HepG2 (cell line): ENCODE data around the gene RPL6. TPM values are rescaled to one million over a fixed set of nuclear protein-coding genes. Genes with fewer than 3 reads are reported as not detected.

ENCODE experiments used
- ATAC-seq: fragments of 200-7000 bp; cut with Tn5 transposase; 3 replicates; pipeline ENCODE4 v1.9.1; 2020; ENCODE audit warnings: mild to moderate bottlenecking, moderate library complexity
- BruUV-seq: library from RNA; stranded (reverse); fragments of 400-500 nt; replicated peaks from 2 replicates; lab custom pipeline; 2021; lab: Mats Ljungman, UMichigan
- CTCF ChIA-PET: fragments of 300-600 bp; formaldehyde crosslinking; extraction: SDS; loops from one replicate; lab custom pipeline; 2021; ENCODE audit warnings: low total read pairs, inconsistent platforms, low intra/inter-chr PET ratio; lab: Yijun Ruan, JAX
- POLR2A ChIA-PET: fragments of 350-600 bp; sonication (Branson Sonifier 250); formaldehyde crosslinking; loops from one replicate; lab custom pipeline; 2020; ENCODE audit warnings: antibody characterized with exemption, inconsistent platforms; lab: Yijun Ruan, JAX
- DNase-seq: peaks from one replicate; pipeline ENCODE4 v3.0.0-alpha.2; 2015; ENCODE audit warnings: low spot score
- FAIRE-seq: peaks from 3 replicates; lab custom pipeline; 2011; peaks lifted over from hg19 to GRCh38; lab: Jason Lieb, UNC
- H2AFZ ChIP-seq: one replicate; pipeline ENCODE4 v1.6.1; 2011; ENCODE audit warnings: low read length, inconsistent platforms
- H3K27ac ChIP-seq: fragments of 300-600 bp; 3 replicates; pipeline ENCODE4 v1.8.0; 2011; ENCODE audit warnings: mixed run types, mild to moderate bottlenecking, mixed read lengths, low read length, inconsistent platforms; ENCODE audit not compliant: insufficient read depth; ENCODE audit errors: extremely low read length
- H3K27me3 ChIP-seq, 2 experiments: fragments of 200-600 bp in 1 of 2; 2 replicates in 1 of 2; 3 replicates in 1 of 2; pipeline versions ENCODE4 v1.6.0 to v1.8.0; 2011; ENCODE audit warnings: low read length in 2 of 2, mild to moderate bottlenecking in 2 of 2, moderate library complexity in 2 of 2, inconsistent platforms in 1 of 2; ENCODE audit not compliant: insufficient read depth in 2 of 2, control insufficient read depth in 1 of 2
- H3K36me3 ChIP-seq, 2 experiments: fragments of 200-600 bp in 1 of 2; replicated peaks in 1 of 2; 2 replicates in 1 of 2; 3 replicates in 1 of 2; pipeline versions ENCODE4 v1.5.1 to v1.8.0; 2011; ENCODE audit warnings: low read length in 2 of 2, inconsistent platforms in 1 of 2; ENCODE audit not compliant: insufficient read depth in 2 of 2, control insufficient read depth in 1 of 2
- H3K4me1 ChIP-seq: 2 replicates; pipeline ENCODE4 v1.5.1; 2012; ENCODE audit warnings: low read length, inconsistent platforms; ENCODE audit not compliant: insufficient read depth
- H3K4me2 ChIP-seq: 2 replicates; pipeline ENCODE4 v1.6.0; 2011; ENCODE audit warnings: low read depth, low read length, inconsistent platforms
- H3K4me3 ChIP-seq, 3 experiments: fragments of 200-600 bp in 1 of 3; sonication (generic), shearing (Covaris generic) in 1 of 3; replicated peaks in 1 of 3; 2 replicates each; pipeline ENCODE4 v1.5.1; 2011 to 2016; ENCODE audit warnings: low read length in 3 of 3, inconsistent platforms in 2 of 3, low read depth in 2 of 3, mild to moderate bottlenecking in 2 of 3, control low read depth in 1 of 3, mixed read lengths in 1 of 3; ENCODE audit not compliant: insufficient read depth in 1 of 3
- H3K79me2 ChIP-seq: one replicate; pipeline ENCODE4 v1.6.1; 2011; ENCODE audit warnings: low read length, inconsistent platforms; ENCODE audit not compliant: insufficient read depth
- H3K9ac ChIP-seq: 2 replicates; pipeline ENCODE4 v1.6.0; 2011; ENCODE audit warnings: mild to moderate bottlenecking, low read depth, low read length, inconsistent platforms; ENCODE audit not compliant: insufficient read depth
- H3K9me3 ChIP-seq: 2 replicates; pipeline ENCODE4 v1.5.1; 2012; ENCODE audit warnings: mild to moderate bottlenecking, low read length
- H4K20me1 ChIP-seq: 2 replicates; pipeline ENCODE4 v1.6.0; 2011; ENCODE audit warnings: inconsistent platforms, mild to moderate bottlenecking, low read length, moderate library complexity; ENCODE audit not compliant: insufficient read depth
- GATA4 ChIP-seq: sonication (generic); IDR thresholded peaks from 2 replicates; pipeline ENCODE4 v1.6.1; 2016; ENCODE audit warnings: antibody characterized with exemption, low read depth, borderline replicate concordance
- MAFK ChIP-seq, 2 experiments: IDR thresholded peaks in 1 of 2; conservative IDR thresholded peaks in 1 of 2; 2 replicates each; pipeline ENCODE4 v1.6.1; 2011; ENCODE audit warnings: improper control_type of control experiment in 2 of 2, low read length in 2 of 2
- POLR2AphosphoS5 ChIP-seq: IDR thresholded peaks from 2 replicates; pipeline ENCODE4 v1.6.1; 2012; ENCODE audit warnings: low read depth, low read length
- SATB2 ChIP-seq: sonication (generic); formaldehyde crosslinking; IDR thresholded peaks from 2 replicates; pipeline ENCODE4 v1.5.0; 2020; ENCODE audit warnings: missing genetic modification reagents
- SMC3 ChIP-seq: IDR thresholded peaks from 2 replicates; pipeline ENCODE4 v1.6.1; 2011; ENCODE audit warnings: low read length, improper control_type of control experiment
- SP140L ChIP-seq: sonication (generic); formaldehyde crosslinking; IDR thresholded peaks from 2 replicates; pipeline ENCODE4 v1.4.0; 2020; ENCODE audit warnings: missing genetic modification reagents, borderline replicate concordance
- ZNF432 ChIP-seq: sonication (generic); formaldehyde crosslinking; IDR thresholded peaks from 2 replicates; pipeline ENCODE4 v1.5.0; 2020; ENCODE audit warnings: missing genetic modification reagents, mild to moderate bottlenecking, borderline replicate concordance
- ZNF556 ChIP-seq: sonication (generic); formaldehyde crosslinking; IDR thresholded peaks from 2 replicates; pipeline ENCODE4 v1.4.0; 2020; ENCODE audit warnings: mild to moderate bottlenecking, missing genetic modification reagents, borderline replicate concordance
- ZNF589 ChIP-seq: sonication (generic); formaldehyde crosslinking; conservative IDR thresholded peaks from 2 replicates; pipeline ENCODE4 v1.8.0; 2022; ENCODE audit warnings: mild to moderate bottlenecking, moderate library complexity, missing genetic modification reagents
- ZNF720 ChIP-seq: sonication (generic); formaldehyde crosslinking; IDR thresholded peaks from 2 replicates; pipeline ENCODE4 v1.4.0; 2020; ENCODE audit warnings: missing genetic modification reagents
- WGBS: methylation state at CpG from one replicate; pipeline ENCODE4 v1.1.6; 2017; ENCODE audit warnings: low lambda C conversion rate; 5-methylcytosine and 5-hydroxymethylcytosine counted together
- in situ Hi-C: cut with HindIII; loops from 2 replicates; pipeline ENCODE4 v1.10.0; 2017; ENCODE audit warnings: low pct_unique_long_range_greater_than_20kb; ENCODE audit not compliant: extremely low pct_ligation_motif_present
- intact Hi-C: fragments of 100-400 bp; cut with micrococcal nuclease; formaldehyde crosslinking; loops from one replicate; pipeline ENCODE4 v1.10.0; 2022; ENCODE audit not compliant: unreplicated experiment
- polyA plus RNA-seq, 8 experiments: library from polyadenylated mRNA; depleted of rRNA in 3 of 8; stranded (reverse) in 7 of 8; unstranded in 1 of 8; fragments of >200 nt; fragmentation: Illumina TruSeq in 4 of 8; extraction: Trizol in 4 of 8; gene quantifications; 2 replicates each; pipeline versions ENCODE4 v1.2.1 to v1.2.3, GENCODE V29; 2011 to 2016; ENCODE audit warnings: low read depth in 4 of 8, missing spikeins in 1 of 8, mixed read lengths in 1 of 8; ENCODE audit not compliant: insufficient read depth in 1 of 8
- total RNA-seq, 5 experiments: library from RNA; depleted of rRNA; stranded (reverse); fragments of >200 nt; fragmentation: Illumina TruSeq; extraction: Trizol; gene quantifications; 2 replicates each; pipeline ENCODE4 v1.2.3, GENCODE V29; 2016; ENCODE audit warnings: low read depth in 1 of 5
- TF ChIP-seq, protein P1 (sequence below): sonication (generic); formaldehyde crosslinking; IDR thresholded peaks from 2 replicates; pipeline ENCODE4 v1.8.1; 2023; ENCODE audit warnings: mild to moderate bottlenecking, moderate library complexity, missing genetic modification reagents
- TF ChIP-seq, protein P2 (sequence below): sonication (generic); formaldehyde crosslinking; IDR thresholded peaks from 2 replicates; pipeline ENCODE4 v1.8.0; 2022; ENCODE audit warnings: missing genetic modification reagents, mild to moderate bottlenecking, moderate library complexity, borderline replicate concordance
- TF ChIP-seq, protein P3 (sequence below), 2 experiments: fragments of 450-650 bp in 1 of 2; sonication (generic) in 1 of 2; formaldehyde crosslinking; IDR thresholded peaks; 2 replicates each; pipeline versions ENCODE4 v1.5.0 to v1.8.0; 2020 to 2022; ENCODE audit warnings: mild to moderate bottlenecking in 1 of 2, missing genetic modification reagents in 1 of 2
- TF ChIP-seq, protein P4 (sequence below): conservative IDR thresholded peaks from 2 replicates; pipeline ENCODE4 v1.6.1; 2018; ENCODE audit warnings: missing genetic modification reagents

Gene RPL6
- total and polyA plus RNA-seq, 2 of the 13 experiments (the other 11 are each of a cell fraction or from before 2014, with no cell fraction given), result 1,551 to 1,719 TPM

DNA sequence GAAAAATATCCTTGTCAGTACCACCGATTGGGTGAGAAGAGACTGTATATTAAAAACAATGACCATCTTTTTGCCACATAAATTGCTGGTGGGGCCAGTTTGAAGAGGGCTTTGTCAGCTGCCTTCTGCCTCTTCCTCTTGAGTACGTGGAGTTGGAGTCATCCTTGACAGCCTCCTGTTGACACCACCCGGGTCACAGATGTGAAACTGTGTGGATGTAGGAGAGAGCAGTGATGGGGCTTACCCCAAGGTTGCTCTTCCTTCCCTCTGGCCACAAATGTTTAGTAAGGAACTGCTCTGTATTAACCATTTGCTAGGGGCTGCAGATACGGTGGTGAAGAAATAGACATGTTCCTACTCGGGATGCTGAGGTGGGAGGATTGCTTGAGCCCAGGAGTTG, 21.5 kb upstream of the RPL6 start:
- Histone ChIP-seq H3K9ac (no peak overlapping the region), H3K4me2 (no peak overlapping the region), H3K79me2 (peaks cover 42% of the 10 kb centered on the region), H3K9me3 (no peaks in the 10 kb centered on the region), H3K27me3 (no peaks in the 10 kb centered on the region), H3K36me3 (peaks cover 0 to 14% of the 10 kb centered on the region in 2 experiments; a peak in 4 of 5 replicates), H3K27ac (no peak overlapping the region), H3K4me1 (peaks cover under 1% of the 10 kb centered on the region; the same call in 1 of the 2 replicates), H3K4me3 (no peak overlapping the region), H4K20me1 (peaks cover 2% of the 10 kb centered on the region; the same call in 1 of the 2 replicates), H2AFZ (no peak overlapping the region)
- intact Hi-C loops (no loop called here), in situ Hi-C loops (no loop called here)
- DNase-seq (no peak), FAIRE-seq (no peak), ATAC-seq (no peak)
- 100% methylated on average over 5 of the region's 5 CpGs for WGBS
- no TSS peak for BruUV-seq
- TF ChIP-seq SP140L (no peak), SMC3 (no peak), GATA4 (no peak), ZNF556 (CRISPR knock-in tag) (no peak), SATB2 (CRISPR knock-in tag) (no peak), MAFK (conservative IDR thresholded peaks at IDR 0.05 in 1 of 2, IDR thresholded peaks at IDR 0.05 in 1 of 2; ENCODE audit: low read length in 2 of 2) (no peak), POLR2AphosphoS5 (no peak), ZNF432 (CRISPR knock-in tag) (no peak), ZNF589 (CRISPR knock-in tag) (no peak), ZNF720 (no peak)
- TF ChIP-seq, protein P1, sequence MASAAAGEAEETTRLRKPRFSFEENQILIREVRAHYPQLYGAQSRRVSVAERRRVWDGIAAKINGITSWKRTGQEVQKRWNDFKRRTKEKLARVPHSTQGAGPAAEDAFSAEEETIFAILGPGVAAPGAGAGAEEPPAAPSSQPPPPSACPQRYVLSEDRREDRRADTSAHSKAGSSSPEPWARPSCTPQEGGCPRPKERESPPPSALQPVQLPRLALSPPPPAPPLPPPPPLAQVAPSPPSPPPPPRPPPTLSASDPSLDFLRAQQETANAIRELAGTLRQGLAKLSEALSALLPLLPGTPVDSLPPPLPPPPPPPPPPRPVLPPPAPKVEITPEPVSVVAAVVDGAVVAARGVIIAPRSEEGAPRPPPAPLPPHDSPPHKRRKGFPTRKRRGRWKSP (CRISPR knock-in tag), result no peak
- TF ChIP-seq, protein P2, sequence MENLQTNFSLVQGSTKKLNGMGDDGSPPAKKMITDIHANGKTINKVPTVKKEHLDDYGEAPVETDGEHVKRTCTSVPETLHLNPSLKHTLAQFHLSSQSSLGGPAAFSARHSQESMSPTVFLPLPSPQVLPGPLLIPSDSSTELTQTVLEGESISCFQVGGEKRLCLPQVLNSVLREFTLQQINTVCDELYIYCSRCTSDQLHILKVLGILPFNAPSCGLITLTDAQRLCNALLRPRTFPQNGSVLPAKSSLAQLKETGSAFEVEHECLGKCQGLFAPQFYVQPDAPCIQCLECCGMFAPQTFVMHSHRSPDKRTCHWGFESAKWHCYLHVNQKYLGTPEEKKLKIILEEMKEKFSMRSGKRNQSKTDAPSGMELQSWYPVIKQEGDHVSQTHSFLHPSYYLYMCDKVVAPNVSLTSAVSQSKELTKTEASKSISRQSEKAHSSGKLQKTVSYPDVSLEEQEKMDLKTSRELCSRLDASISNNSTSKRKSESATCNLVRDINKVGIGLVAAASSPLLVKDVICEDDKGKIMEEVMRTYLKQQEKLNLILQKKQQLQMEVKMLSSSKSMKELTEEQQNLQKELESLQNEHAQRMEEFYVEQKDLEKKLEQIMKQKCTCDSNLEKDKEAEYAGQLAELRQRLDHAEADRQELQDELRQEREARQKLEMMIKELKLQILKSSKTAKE (CRISPR knock-in tag), result no peak
- TF ChIP-seq, protein P3, sequence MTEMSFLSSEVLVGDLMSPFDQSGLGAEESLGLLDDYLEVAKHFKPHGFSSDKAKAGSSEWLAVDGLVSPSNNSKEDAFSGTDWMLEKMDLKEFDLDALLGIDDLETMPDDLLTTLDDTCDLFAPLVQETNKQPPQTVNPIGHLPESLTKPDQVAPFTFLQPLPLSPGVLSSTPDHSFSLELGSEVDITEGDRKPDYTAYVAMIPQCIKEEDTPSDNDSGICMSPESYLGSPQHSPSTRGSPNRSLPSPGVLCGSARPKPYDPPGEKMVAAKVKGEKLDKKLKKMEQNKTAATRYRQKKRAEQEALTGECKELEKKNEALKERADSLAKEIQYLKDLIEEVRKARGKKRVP (CRISPR knock-in tag; IDR thresholded peaks at IDR 0.05), result no peak
- TF ChIP-seq, protein P4, sequence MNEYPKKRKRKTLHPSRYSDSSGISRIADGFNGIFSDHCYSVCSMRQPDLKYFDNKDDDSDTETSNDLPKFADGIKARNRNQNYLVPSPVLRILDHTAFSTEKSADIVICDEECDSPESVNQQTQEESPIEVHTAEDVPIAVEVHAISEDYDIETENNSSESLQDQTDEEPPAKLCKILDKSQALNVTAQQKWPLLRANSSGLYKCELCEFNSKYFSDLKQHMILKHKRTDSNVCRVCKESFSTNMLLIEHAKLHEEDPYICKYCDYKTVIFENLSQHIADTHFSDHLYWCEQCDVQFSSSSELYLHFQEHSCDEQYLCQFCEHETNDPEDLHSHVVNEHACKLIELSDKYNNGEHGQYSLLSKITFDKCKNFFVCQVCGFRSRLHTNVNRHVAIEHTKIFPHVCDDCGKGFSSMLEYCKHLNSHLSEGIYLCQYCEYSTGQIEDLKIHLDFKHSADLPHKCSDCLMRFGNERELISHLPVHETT, result no peak
- CTCF ChIA-PET, result no interaction called here
- POLR2A ChIA-PET, result no interaction called here
